Panc1 (cell line): ENCODE data around the gene LDLRAD4. TPM values are rescaled to one million over a fixed set of nuclear protein-coding genes. Genes with fewer than 3 reads are reported as not detected.

ENCODE experiments used
- ATAC-seq: fragments of 200-7000 bp; cut with Tn5 transposase; 2 replicates; pipeline ENCODE4 v1.9.1; 2020; ENCODE audit warnings: mild to moderate bottlenecking, moderate library complexity
- BruUV-seq: library from RNA; stranded (reverse); fragments of 400-500 nt; replicated peaks from 2 replicates; lab custom pipeline; 2021; lab: Mats Ljungman, UMichigan
- CTCF ChIA-PET: fragments of 300-600 bp; sonication (Branson Sonifier 250); formaldehyde crosslinking; loops from one replicate; lab custom pipeline; 2022; ENCODE audit warnings: antibody characterized with exemption; lab: Charles Lee
- POLR2A ChIA-PET: fragments of 300-600 bp; sonication (Branson Sonifier 250); formaldehyde crosslinking; loops from one replicate; lab custom pipeline; 2022; ENCODE audit warnings: antibody characterized with exemption; lab: Charles Lee
- DNase-seq: peaks from one replicate; pipeline ENCODE4 v3.0.0-alpha.2; 2010; ENCODE audit warnings: low read depth, low spot score
- H3K27ac ChIP-seq: 2 replicates; pipeline ENCODE4 v1.5.1; 2011; ENCODE audit warnings: mild to moderate bottlenecking, low read length, inconsistent platforms
- H3K27me3 ChIP-seq: fragments of 200-500 bp; sonication (Bioruptor generic); 2 replicates; pipeline ENCODE4 v1.6.0; 2014; ENCODE audit warnings: low read length, inconsistent platforms; ENCODE audit not compliant: control insufficient read depth, insufficient read depth
- H3K36me3 ChIP-seq: fragments of 200-500 bp; sonication (Bioruptor generic); 2 replicates; pipeline ENCODE4 v1.5.1; 2014; ENCODE audit warnings: inconsistent platforms, mild to moderate bottlenecking, low read length, moderate library complexity; ENCODE audit not compliant: control insufficient read depth, insufficient read depth
- H3K4me1 ChIP-seq: 2 replicates; pipeline ENCODE4 v1.5.1; 2011; ENCODE audit warnings: inconsistent platforms, mild to moderate bottlenecking, low read length, moderate library complexity; ENCODE audit not compliant: control insufficient read depth, insufficient read depth
- H3K4me3 ChIP-seq, 2 experiments: 2 replicates each; pipeline ENCODE4 v1.5.1; 2011 to 2012; ENCODE audit warnings: low read depth in 2 of 2, low read length in 2 of 2, mild to moderate bottlenecking in 2 of 2, inconsistent platforms in 1 of 2, moderate library complexity in 1 of 2
- H3K9me3 ChIP-seq: fragments of 200-500 bp; sonication (Bioruptor generic); 2 replicates; pipeline ENCODE4 v1.5.1; 2014; ENCODE audit warnings: low read depth, mild to moderate bottlenecking, inconsistent platforms, low read length, moderate library complexity; ENCODE audit not compliant: control insufficient read depth, insufficient read depth
- CTCF ChIP-seq: fragments of 450-650 bp; IDR thresholded peaks from 2 replicates; pipeline ENCODE4 v1.5.1; 2017; ENCODE audit warnings: mild to moderate bottlenecking
- POLR2AphosphoS5 ChIP-seq: IDR thresholded peaks from 2 replicates; pipeline ENCODE4 v1.6.1; 2012; ENCODE audit warnings: mild to moderate bottlenecking, low read depth, low read length, moderate library complexity
- REST ChIP-seq, 2 experiments: IDR thresholded peaks; 2 replicates each; pipeline ENCODE4 v1.6.1; 2011 to 2012; ENCODE audit warnings: low read depth in 2 of 2, control low read depth in 1 of 2, low read length in 1 of 2, mild to moderate bottlenecking in 1 of 2, moderate library complexity in 1 of 2; ENCODE audit not compliant: insufficient read depth in 1 of 2
- SIN3A ChIP-seq: IDR thresholded peaks from 2 replicates; pipeline ENCODE4 v1.6.1; 2012; ENCODE audit warnings: low read depth, mild to moderate bottlenecking, low read length, moderate library complexity, borderline replicate concordance; ENCODE audit not compliant: insufficient read depth
- TCF7L2 ChIP-seq: IDR thresholded peaks from 2 replicates; pipeline ENCODE4 v1.6.1; 2011; ENCODE audit warnings: mild to moderate bottlenecking, low read depth, low read length, inconsistent platforms
- in situ Hi-C: cut with HindIII; loops from 2 replicates; pipeline ENCODE4 v1.10.0; 2016; ENCODE audit warnings: low sequenced_read_pairs, low pct_unique_long_range_greater_than_20kb
- intact Hi-C: fragments of 100-400 bp; cut with micrococcal nuclease; formaldehyde crosslinking; loops from one replicate; pipeline ENCODE4 v1.10.0; 2022; ENCODE audit not compliant: unreplicated experiment
- total RNA-seq: library from RNA; stranded (reverse); gene quantifications from one replicate; pipeline ENCODE4 v1.2.1, GENCODE V29; 2021; ENCODE audit not compliant: unreplicated experiment

Gene LDLRAD4
- total RNA-seq, 1 experiment from 2014 or later, result 0.28 TPM

GRCh38 chr18:13597068-13597467, 378.5 kb downstream of the LDLRAD4 start:
- CTCF ChIA-PET, result no interaction called here
- BruUV-seq, result no TSS peak

GRCh38 chr18:13598591-13598990, 380.0 kb downstream of the LDLRAD4 start:
- no peaks in the 10 kb centered on the region for H3K36me3 ChIP-seq
- in situ Hi-C loops (no loop called here), intact Hi-C loops (no loop called here)
- CTCF ChIA-PET, result no interaction called here
- H3K4me1 ChIP-seq, result no peaks in the 10 kb centered on the region
- POLR2A ChIA-PET, result interaction anchor here (0.6 kb wide), 1 partner anchor 14 kb away, joined by 13 read pairs; no protein-coding TSS in a partner anchor
- no peak overlapping the region for H3K27ac ChIP-seq
- H3K27me3 ChIP-seq, result no peaks in the 10 kb centered on the region
- TF ChIP-seq REST (IDR thresholded peaks at IDR 0.05; ENCODE audit: insufficient read depth in 1 of 2, low read depth in 2 of 2, low read length in 1 of 2), result no peak
- no peak for TF ChIP-seq CTCF
- TF ChIP-seq TCF7L2, result no peak
- TF ChIP-seq POLR2AphosphoS5, result no peak
- TF ChIP-seq SIN3A, result no peak
- DNase-seq (no peak), ATAC-seq (no peak)
- no TSS peak for BruUV-seq
- no peak overlapping the region for H3K4me3 ChIP-seq
- peaks cover 18% of the 10 kb centered on the region; the same call in 1 of the 2 replicates for H3K9me3 ChIP-seq

More at GRCh38 chr18:13597068-13597467, 378.5 kb downstream of the LDLRAD4 start:
- POLR2A ChIA-PET, result no interaction called here
- in situ Hi-C loops, result no loop called here
- TF ChIP-seq TCF7L2 (no peak), SIN3A (no peak), REST (IDR thresholded peaks at IDR 0.05; ENCODE audit: insufficient read depth in 1 of 2, low read depth in 2 of 2, low read length in 1 of 2) (no peak), CTCF (no peak)
- intact Hi-C loops, result no loop called here
- no peak for DNase-seq
- Histone ChIP-seq H3K4me3 (no peak overlapping the region), H3K27me3 (no peaks in the 10 kb centered on the region), H3K27ac (no peak overlapping the region), H3K36me3 (no peaks in the 10 kb centered on the region), H3K9me3 (peaks cover 18% of the 10 kb centered on the region; the same call in 1 of the 2 replicates), H3K4me1 (no peaks in the 10 kb centered on the region)
- ATAC-seq, result no peak
